ENCODE results near the gene FAM118A. TPM values are rescaled to one million over a fixed set of nuclear protein-coding genes. Genes with fewer than 3 reads are reported as not detected.
"Not testable (repeated sequence)": the region's sequence is repeated elsewhere in the genome, so short reads cannot be mapped to it uniquely, and the experiment has no call there.

The FAM118A gene
- total and polyA plus RNA-seq, 11 donors: 4.0 to 46.8 (median 15.0) TPM

DNA sequence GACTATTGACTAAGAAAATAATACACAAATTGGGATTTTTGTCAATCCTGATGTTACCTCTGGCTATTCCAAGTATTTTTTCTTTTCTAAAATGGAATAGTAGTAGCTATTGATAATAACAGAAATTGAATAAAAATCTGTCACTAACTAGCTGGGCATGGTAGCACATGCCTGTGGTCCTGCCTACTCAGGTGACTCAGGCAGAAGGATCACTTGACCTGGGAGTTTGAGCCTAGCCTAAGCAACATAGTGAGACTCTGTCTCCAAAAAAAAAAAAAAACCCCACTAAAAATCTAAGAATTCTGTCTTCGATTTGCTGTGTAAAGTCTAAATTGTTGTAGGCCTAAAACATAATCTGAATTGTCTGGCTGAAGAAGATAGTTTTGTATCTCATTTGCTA is 42.2 kb downstream of the FAM118A start:
- Histone ChIP-seq H3K27ac (no peak overlapping the region), H3K27me3 (no peaks in the 10 kb centered on the region), H3K4me1 (no peaks in the 10 kb centered on the region), H3K9me3 (no peaks in the 10 kb centered on the region), H3K36me3 (peaks cover 0 to under 1% (median 0%) of the 10 kb centered on the region in 9 donors), H3K4me3 (no peak overlapping the region)
- DNase-seq: no peak
- no peak for ATAC-seq
- WGBS, 4 donors: 95 to 97% (median 97%) methylated on average over 1 of the region's 1 CpG
- intact Hi-C loops (cut with DNase I): no loop called here
- TF ChIP-seq CTCF (IDR thresholded peaks at IDR 0.05) (no peak), POLR2A (IDR thresholded peaks at IDR 0.05) (no peak)

- H3K36me3 ChIP-seq; ATAC-seq; H3K4me1 ChIP-seq; intact Hi-C loops (cut with DNase I); H3K27ac ChIP-seq; DNase-seq; H3K27me3 ChIP-seq; H3K9me3 ChIP-seq; H3K4me3 ChIP-seq: not testable (repeated sequence)
- 89 to 93% (median 92%) methylated on average over 5 of the region's 5 CpGs for WGBS, 4 donors
Observed at GRCh38 chr22:45352757-45353156, 43.0 kb downstream of the FAM118A start.

DNA sequence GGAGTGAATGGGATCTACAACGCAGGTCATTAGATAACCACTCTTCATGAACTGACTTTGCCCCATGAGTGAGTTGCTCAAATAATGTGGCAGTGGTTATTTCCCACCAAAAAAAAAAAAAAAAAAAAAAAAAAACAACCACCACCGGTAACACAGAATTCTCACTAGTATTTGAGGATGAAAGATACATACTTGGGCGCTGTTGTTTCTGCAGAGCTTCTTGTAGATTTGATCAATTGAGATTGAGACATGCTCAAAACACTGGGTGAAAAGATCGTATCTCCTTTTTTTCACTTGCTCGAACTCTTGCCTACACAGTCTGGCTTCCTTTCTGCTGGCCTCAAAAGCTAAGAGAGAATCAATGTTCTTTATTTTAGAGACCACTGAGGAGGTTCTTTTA is 44.1 kb downstream of the FAM118A start:
- H3K4me1 ChIP-seq: no peaks in the 10 kb centered on the region
- TF ChIP-seq POLR2A (IDR thresholded peaks at IDR 0.05): no peak
- TF ChIP-seq CTCF (IDR thresholded peaks at IDR 0.05): no peak
- DNase-seq (no peak), ATAC-seq (no peak)
- intact Hi-C loops (cut with DNase I): no loop called here
- H3K27ac ChIP-seq: no peak overlapping the region
- WGBS, 4 donors: 93 to 97% (median 95%) methylated on average over 5 of the region's 5 CpGs
- H3K4me3 ChIP-seq: no peak overlapping the region
- no peaks in the 10 kb centered on the region for H3K9me3 ChIP-seq
- no peaks in the 10 kb centered on the region for H3K36me3 ChIP-seq
- H3K27me3 ChIP-seq: no peaks in the 10 kb centered on the region

GRCh38 chr22:45357490-45357889 is 47.8 kb downstream of the FAM118A start:
- no peaks in the 10 kb centered on the region for H3K36me3 ChIP-seq
- WGBS, 4 donors: 98 to 100% (median 100%) methylated on average over 1 of the region's 1 CpG
- TF ChIP-seq CTCF (IDR thresholded peaks at IDR 0.05) (no peak), POLR2A (IDR thresholded peaks at IDR 0.05) (no peak)
- H3K4me1 ChIP-seq: no peaks in the 10 kb centered on the region
- H3K27me3 ChIP-seq: peaks cover 0 to 3% (median 0%) of the 10 kb centered on the region in 9 donors
- no peaks in the 10 kb centered on the region for H3K9me3 ChIP-seq
- DNase-seq (no peak), ATAC-seq (no peak)
- intact Hi-C loops (cut with DNase I): no loop called here
- no peak overlapping the region for H3K4me3 ChIP-seq
- no peak overlapping the region for H3K27ac ChIP-seq

DNA sequence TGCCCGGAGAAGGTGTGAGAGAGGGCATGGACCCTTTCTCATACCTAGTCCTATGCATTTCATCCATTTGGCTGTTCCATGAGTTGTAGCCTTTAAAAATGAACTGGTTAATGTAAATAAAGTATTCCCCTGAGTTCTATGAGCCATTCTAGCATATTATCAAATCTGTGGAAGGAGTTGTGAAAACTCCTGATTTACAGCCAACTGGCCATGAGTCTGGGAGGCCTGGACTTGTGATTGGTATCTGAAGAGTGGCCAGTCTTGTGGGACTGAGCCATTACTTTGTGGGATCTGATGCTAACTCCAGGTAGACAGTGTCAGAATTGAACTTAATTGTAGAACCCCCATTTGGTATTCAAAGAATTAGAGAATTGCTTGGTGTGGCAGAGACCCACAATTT is 48.4 kb downstream of the FAM118A start:
- no peak for DNase-seq
- H3K27ac ChIP-seq: no peak overlapping the region

More for the DNA sequence above, 48.4 kb downstream of the FAM118A start:
- no peaks in the 10 kb centered on the region for H3K9me3 ChIP-seq
- no peaks in the 10 kb centered on the region for H3K36me3 ChIP-seq
- 85 to 97% (median 93%) methylated on average over 1 of the region's 1 CpG for WGBS, 4 donors
- intact Hi-C loops (cut with DNase I): no loop called here
- no peak for ATAC-seq
- peaks cover 0 to 3% (median 0%) of the 10 kb centered on the region in 9 donors for H3K27me3 ChIP-seq
- H3K4me3 ChIP-seq: no peak overlapping the region
- H3K4me1 ChIP-seq: no peaks in the 10 kb centered on the region
- no peak for TF ChIP-seq CTCF (IDR thresholded peaks at IDR 0.05)
- TF ChIP-seq POLR2A (IDR thresholded peaks at IDR 0.05): no peak
